ENCODE data around the gene UBE2S.
"Not testable (repeated sequence)": the region's sequence is repeated elsewhere in the genome, so short reads cannot be mapped to it uniquely, and the experiment has no call there.

UBE2S gene

DNA sequence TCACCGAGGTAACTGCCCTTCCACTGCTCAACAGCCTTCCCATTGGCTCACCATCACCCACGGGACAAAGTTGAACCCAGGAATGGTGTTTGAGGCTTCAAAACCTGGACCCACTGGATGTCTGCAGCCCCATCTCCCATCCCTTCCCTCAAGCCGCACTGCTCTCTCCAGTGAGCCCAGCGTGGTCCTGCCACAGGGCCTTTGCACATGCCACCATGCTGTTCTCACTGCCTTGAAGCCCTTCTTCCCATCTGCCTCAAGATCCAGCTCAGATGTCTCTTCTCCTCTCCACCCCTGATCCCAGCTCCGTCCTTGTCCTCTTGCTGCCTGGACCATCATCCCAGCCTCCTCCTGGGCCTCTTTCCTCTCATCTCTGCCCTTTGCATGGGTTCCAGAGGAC is 31.5 kb upstream of the UBE2S start:
- DNase-seq: no peak

DNA sequence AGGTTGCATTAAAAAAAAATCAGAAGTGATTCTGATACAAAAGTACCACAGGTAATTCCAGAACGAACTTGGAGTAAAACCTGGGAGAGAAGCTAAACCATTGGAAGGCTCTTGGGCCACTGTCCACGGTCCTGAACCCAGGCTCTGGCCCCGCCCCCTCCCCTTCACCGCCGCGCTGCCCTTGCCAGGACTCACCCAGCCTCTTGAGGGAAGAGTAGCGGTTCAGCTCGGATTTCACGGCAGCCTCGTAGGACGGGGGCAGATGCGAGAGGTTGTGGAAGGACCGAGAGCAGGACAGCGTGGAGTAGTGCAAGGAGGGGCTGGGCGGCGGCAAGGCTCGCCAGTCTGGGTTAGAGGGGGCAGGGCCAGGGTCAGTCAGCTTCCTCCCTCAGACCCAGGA is 29.8 kb upstream of the UBE2S start:
- DNase-seq: peak; percentile 88

DNA sequence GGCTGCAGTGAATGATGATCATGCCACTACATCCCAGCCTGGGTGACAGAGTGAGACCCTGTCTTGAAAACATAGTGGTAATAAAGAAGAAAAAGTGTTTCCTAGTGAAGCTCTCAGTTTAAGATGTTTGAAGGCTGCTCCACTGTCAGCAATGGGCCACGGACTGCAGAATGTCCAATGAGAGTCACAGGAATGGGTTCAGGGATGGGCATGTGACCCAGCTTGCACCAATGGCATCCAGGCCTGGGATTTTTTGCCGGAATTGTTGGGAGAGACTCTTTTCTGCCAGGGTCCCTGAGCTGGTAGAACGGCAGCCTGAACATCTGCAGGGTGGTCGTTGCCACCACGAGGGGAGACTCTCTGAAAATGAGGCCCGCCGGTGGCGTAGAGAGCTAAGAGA is 29.3 kb upstream of the UBE2S start:
- DNase-seq: no peak

DNA sequence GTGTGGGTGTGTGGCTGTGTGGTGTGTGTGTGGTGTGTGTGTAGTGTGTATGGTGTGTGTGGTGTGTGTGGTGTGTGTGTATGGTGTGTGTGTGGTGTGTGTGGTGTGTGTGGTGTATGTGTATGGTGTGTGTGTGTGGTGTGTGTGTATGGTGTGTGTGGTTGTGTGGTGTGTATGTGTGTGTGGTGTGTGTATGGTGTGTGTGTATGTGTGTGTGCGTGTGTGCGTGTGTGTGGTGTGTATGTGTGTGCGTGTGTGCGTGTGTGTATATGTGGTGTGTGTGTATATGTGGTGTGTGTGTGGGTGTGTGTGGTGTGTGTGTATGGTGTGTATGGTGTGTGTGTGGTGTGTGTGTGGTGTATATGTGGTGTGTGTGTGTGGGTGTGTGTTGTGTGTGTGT is 27.4 kb upstream of the UBE2S start:
- no peak for DNase-seq

DNA sequence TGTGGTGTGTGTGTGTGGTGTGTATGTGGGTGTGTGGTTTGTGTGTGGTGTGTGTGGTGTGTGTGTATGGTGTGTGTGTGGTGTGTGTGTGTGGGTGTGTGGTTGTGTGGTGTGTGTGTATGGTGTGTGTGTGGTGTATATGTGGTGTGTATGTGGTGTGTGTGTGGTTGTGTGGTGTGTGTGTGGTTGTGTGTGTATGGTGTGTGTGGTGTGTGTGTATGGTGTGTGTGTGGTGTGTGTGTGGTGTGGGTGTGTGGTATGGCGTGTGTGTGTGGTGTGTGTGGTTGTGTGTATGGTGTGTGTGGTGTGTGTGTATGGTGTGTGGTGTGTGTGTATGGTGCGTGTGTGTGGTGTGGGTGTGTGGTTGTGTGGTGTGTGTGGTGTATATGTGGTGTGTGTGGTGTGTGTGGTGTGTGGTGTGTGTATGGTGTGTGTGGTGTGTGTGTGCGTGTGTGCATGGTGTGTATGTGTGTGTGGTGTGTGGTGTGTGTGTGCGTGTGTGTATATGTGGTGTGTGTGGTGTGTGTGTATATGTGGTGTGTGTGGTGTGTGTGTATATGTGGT is 26.9 kb upstream of the UBE2S start:
- DNase-seq: no peak

DNA sequence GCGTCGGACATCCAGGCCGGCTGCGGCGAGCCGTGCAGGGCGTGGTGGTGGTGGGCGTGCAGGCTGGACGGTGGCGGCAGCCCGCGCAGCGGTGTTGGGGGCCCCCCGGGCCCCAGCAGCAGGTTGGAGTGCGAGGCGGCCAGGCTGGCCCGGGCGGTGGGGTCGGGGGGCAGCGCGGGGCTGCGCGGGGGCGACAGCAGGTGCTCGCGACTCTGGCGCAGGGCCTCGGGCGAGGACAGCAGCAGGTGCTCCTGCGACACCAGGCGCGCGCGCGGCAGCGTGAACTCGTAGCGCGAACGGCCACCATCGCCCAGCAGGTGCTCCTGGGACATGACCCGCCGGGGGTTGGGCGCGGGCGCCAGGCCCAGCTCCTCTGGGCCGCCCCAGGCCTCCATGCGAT is 25.7 kb upstream of the UBE2S start:
- no peak for DNase-seq

DNA sequence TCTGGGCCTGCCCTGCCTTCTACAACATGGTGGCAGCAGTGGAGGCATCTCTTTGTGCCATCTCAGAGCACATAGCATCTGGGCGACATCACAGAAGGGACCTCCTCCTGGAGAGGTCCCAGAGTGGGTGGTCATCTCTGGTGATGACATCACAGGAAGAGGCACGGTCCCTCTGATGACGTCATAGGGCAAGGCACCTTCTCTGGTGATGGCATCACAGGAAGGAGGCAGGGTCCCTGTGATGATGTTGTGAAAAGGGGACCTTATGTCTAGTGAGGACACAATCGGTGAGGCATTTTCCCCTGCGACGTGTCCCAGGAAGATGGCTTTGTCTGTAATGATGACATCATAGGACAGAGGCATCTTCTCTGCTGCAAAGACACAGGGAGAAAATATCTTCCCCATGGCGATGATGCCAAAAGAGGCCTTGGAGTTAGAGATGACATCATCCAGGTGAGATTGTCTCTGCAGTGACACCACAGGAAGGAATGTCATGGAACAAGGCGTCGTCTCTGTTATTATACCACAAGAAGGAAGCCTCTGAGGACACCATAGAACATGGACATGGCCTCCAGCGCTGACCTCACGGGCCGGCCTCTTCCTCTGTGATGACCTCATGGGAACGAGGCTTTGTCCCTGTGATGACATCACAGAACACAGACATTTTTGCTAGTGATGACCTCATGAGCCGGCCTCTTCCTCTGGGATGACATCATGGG is 24.8 kb upstream of the UBE2S start:
- no peak for DNase-seq

DNA sequence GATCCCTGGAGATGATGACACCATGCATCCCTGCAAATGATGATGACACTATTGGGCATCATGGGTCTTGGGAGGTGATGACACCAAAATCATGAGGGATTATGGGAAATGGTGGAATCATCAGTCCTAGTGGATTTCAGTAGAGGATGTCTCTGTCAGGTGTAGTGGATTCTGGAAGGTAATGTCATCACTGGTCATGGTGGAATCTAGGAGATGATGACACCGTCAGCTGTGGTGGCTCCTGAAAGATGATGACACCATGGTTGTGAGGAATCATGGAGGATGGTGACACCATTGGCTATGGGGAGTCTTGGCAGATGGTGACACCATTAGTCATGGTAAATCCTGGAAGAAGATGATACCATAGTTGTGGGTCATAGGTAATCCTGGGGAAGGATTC is 23.6 kb upstream of the UBE2S start:
- DNase-seq: no peak

DNA sequence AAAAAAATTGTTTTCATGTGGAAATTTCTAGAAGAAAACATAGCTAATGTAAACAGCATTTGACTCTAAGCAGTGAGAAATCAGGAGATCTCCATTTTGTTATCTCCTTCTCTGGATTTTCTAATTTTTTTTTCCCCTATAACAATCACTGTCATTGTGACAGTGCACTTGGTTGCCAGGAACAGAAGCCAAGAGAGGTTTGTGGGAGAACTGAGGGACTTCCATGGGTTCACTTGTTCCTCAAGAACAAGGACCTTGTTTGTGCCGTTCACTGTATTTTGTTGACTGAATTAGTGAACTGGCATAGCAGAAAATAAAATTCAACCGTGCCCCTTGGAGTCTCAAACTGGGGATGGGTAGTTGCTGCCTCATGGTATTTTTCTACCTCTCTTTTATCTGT is 18.5 kb upstream of the UBE2S start:
- no peak for DNase-seq

DNA sequence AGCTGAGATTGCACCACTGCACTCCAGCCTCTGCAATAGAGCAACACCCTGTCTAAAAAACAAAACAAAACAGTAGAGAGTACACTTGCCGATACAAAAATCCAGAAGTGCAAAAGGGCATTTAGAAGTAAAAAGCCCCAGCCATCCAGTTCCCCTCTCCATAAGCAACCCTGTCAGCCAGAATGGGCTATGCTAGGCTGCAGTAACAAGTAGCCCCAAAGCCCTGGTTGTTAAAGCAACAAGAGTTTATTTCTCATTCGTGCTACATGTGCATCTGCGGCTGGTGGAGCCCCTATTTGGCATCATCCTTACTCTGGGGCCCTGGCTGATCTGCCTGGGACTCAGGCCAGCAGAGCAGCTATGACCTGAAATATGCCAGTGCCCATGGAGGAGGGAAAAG is 16.9 kb upstream of the UBE2S start:
- no peak for DNase-seq

DNA sequence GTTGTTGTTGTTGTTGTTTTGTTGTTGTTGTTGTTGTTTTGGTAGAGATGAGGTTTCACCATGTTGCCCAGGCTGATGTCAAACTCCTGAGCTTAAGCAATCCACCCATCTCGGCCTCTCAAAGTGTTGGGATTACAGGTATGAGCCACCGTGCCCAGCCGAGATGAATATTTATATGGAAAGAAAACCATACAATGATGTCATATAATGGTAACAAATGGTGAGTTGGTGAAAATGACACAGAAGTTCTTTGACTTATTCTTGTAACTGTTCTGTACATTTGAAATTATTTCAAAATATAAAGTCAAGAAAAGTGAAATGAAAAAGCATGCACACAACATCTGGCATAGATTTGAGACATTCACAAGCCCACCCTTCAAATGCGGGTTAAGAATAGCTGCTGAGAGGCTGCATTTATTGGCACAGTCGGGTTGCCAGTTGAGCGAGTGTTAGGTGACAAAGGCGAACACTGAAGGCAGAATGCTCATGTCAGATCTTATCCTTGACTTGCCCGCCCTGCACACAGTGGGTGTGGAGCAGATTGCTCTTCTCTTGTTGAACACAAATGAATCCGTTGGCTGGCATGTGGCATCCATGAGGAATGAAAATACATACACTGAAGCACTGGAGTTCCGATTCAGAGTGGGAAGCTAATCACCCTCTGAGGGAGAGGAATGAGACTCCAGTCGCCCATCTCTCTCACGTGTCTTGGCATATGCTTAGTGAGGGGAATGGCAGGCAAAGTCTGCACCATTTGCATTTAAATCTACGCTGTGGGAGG is 15.8 kb upstream of the UBE2S start:
- no peak for DNase-seq

DNA sequence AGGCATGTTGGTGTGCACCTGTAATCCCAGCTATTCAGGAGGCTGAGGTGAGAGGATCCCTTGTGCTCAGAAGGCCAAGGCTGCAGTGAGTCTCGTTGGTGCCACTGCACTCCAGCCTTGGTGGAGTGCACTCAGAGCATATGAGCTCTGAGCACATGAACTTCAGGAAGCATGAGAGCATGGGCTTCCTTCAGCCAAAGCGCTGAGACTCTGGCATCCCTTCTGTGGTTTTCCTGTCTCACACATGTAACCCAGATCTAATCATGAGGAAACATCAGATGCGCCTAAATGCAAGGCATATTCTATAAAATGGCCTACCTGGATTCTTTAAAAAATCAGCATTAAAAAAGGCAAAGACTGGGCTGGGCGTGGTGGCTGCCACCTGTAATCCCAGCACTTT is 13.7 kb upstream of the UBE2S start:
- DNase-seq: peak; percentile 79

DNA sequence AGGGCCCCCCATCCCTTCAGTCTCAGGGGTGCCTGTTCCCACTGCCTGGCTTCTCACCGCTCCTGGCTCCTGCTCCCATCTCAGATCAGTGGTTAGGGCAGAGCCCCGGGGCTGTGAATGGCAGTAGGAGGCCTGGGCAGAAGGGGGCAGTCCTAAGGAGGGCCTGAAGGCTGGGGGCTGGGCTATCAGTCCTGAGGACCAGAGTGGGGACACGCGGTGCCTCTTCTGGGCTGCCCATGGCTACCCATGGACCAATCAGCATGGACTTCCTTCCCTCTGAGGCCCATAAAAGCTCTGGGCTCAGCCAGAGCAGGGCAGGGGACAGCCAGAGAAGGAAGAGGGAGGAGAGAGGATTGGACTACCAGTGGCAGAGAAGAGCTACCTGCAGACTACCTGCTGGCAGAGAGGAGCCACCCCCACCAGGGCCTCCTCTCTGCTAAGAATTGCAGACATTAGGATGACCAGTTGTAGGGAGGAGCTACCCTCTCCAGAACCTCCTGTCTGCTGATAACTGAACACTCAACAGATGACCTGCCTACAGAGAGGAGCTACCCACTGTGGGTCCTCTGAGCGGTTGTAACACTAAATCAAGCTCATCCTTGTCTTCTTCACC is 12.1 kb upstream of the UBE2S start:
- no peak for DNase-seq

DNA sequence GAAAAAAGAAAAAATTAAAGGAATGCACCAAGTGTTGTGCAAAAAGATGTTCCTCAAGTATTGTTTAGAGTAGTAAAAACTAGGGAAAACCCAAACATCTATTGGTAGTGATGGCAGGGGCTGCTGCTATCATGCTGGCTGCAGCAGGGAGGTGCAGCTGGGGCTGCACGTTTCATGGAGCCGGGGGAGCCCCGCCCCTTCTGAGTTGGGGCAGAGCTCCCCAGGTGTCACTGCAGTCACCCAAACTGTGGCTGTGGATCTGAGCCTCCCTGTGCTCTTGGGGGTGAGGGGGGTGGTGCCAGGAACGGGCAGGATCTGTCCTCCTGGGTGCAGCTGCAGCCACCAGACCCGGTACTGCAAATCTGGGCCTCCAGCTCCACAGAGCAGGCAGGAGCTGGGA is 11.5 kb upstream of the UBE2S start:
- no peak for DNase-seq

DNA sequence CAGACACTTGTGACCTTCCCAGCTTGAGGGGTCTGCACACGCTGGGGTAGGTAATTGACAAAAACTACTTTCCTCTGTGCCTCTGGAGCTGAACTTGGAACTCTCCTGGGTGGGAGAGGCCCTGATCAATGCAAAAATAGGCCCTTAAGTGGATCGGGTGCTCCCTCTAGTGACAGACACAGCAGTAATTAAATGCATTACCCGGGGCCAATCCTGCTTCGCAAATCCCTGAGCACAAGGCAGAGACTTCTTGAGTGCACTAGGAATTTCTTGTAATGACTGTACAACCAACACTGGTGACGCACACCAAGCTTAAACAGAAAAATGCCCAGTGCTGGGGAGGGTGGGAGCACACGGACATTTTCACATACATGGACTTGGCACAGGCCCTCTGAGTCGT is 10.6 kb upstream of the UBE2S start:
- peak; percentile 87 for DNase-seq

DNA sequence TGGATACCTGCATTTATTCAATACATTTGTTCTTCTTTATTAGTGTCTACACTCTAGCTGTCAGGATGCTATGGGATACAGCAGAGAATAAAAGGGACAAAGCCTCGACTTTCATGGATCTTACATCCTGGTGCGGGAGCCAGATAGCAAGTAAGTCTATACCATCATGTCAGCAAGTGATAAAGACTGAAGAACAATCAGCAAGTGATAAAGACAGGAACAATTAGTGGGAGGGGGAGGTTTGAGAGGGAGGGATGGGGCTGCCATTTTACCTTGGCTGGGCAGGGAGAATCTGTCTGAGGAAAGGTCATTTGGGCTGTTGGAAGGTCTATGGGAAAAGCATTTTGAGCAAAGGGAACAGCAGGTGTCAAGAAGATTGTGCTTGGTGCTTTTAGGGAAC is 2.6 kb upstream of the UBE2S start:
- DNase-seq: no peak

DNA sequence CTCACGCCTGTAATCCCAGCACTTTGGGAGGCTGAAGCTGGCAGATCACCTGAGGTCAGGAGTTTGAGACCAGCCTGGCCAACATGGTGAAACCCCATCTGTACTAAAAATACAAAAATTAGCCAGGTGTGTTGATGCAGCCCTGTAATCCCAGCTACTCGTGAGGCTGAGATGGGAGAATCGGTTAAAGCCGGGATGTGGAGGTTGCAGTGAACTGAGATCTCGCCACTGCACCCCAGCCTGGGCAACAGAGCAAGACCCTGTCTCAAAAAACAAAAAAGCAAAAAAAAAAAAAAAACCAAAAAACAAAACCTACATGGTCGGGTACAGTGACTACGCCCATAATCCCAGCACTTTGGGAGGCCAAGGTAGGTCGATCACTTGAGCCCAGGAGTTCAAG is 1.6 kb upstream of the UBE2S start:
- DNase-seq: not testable (repeated sequence)

DNA sequence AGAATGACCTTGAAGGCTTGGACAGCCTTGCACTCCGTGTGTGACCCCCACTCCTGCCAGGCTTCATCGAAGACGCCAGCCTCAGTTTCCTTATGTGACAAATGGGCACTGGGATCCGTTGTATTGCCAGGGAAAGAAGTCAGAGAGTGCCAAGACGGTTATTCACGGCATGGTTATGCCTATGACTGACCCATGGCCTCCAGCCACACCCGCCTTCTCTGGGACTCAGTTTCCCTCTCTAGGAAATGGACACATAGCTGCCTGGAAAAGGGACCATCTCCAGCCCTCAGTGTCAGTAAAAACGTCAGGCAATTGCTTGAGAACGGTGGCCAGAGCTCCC is 915 bp upstream of the UBE2S start:
- no peak for DNase-seq

DNA sequence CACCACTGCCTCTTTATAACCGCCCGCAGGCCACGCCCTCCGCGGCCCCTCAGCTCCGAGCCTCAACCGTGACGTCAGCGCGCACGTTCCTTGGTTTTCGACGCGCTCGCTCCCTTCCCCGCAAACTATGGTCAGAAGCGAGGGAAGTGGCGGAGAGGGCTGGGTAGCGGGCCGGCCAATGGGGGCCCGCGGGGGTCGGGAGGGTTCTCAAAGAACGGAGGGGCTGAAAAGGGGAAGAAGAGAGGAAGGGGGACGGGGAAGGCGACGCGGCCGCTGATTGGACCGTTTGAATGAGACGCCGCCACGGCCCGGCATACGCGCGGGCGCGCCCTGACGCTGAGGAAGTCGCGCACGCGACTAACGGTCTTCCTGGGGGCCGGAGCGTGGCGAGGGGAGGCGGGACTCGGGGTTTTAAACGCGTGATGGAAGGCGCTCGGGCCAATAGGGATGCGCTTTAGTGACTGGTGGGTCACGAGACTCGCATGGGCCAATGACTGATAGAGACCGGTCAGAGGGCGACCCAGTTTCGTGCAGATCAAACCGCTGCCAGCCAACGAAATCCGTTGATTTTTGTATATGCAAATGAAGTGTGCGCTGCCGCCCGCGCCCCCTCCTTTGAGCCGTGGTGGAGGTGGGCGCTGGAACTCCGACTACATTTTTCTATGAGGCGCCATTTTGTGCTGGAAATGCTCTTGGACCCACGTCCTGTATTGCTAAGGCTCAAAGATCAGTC is 378 bp upstream of the UBE2S start:
- peak; percentile 100 for DNase-seq

DNA sequence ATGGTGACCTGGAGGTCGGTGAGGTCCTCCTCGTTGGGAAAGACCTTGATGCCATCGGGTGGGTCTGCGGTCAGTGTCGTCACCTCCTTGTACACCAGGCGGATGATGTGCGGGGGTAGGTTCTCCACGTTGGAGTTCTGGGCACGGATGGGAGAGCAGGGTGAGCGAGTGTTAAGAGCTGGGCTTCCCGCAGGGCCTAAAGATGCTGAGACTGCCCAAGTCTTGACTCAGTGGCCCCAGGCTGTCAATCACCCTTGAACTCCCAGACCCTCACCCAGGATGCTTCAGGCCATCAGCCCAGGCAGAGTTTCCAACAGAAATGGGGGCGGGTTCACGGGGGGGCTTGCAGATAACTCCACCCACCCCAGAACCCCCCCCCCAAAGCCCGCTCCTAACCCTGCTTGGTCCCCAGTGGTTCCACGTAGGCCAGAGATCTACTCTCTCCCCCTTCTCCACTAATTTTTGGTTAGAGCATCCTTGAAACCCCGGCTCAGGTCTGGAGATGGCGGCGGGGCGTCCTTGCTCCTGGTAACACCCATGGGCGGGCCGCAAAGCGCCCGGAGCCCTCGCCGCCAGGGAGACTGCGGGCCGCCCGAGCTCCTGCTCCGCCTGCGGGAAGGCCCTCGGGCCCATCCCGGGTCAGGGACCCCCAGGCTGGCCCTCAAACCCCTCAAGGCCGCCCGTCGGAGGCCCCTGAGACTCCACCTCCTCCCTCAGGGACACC is 600 bp downstream of the UBE2S start:
- peak; percentile 65 for DNase-seq

DNA sequence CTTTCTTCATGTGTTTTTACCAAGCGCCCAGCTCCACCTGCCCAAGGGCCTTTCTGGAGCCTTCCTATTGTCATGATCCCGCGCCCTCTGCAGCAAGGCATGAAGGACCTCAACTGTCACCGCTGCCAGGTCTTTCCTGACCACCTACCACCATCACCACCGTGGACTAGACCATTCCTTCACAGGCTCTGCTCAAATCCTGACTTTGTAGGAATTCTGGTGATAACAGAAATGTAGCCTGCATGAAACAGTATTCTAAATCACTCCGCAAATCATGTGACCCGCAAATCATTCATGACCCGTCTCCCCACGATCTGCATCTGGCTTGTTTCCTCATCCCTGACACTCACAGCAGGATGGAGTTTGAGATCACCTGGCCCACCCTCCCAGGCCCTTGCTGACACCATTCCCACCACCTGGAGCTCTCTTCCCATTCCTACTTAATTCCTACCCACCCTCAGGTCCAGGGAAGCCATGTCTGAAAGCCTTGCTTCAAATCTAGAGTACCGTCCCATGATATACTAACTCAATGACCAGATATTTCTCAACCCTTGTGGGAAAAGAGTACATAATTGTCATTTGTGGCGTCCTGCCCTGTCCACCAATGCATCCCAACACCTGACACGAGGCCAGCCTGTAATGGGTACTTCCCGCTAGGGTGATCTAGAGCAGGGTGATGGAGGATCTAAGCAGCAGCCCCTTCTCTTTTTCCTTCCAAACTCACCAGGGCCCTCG is 1.3 kb downstream of the UBE2S start:
- no peak for DNase-seq

DNA sequence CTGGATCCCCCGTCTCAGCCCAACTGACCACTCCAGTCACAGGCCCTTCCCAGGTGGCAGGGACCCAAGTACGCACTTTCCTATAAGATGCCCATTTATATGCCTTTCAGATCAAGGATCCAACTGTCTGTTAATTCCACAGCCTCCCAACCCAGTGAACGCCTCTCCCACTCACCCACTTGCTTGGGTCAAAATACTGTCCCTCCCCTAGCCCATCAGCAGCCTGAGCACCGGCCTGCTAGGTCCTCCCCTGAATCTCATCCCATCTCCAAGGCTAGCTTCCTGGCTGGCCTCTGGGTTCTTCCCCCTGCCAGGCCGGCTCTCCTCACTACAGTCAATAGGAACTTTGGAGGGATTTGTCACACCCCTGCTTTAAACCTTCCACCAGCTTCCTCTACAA is 1.9 kb downstream of the UBE2S start:
- DNase-seq: no peak

Measured in hematopoietic multipotent progenitor cell treated with erythropoietin and hydrocortisone succinate and interleukin-3 and kit ligand, for 4 days (in vitro differentiated cells).